ENCODE data around the gene PPTC7.

The PPTC7 gene

GRCh38 chr12:110537605-110538409 lies 45.3 kb downstream of the PPTC7 start:
- Histone ChIP-seq H3K4me3 (ENCODE audit: low read length) (no peak overlapping the region), H4K20me1 (ENCODE audit: insufficient read depth, low read length) (peaks cover 57% of the 10 kb centered on the region), H2AFZ (ENCODE audit: low read depth, low read length) (no peak overlapping the region), H3K36me3 (replicated peaks; ENCODE audit: low read depth, low read length) (peaks cover 73% of the 10 kb centered on the region), H3K4me1 (ENCODE audit: low read length) (peaks cover 17% of the 10 kb centered on the region), H3K9me3 (ENCODE audit: insufficient read depth, low read length) (no peaks in the 10 kb centered on the region), H3K4me2 (ENCODE audit: low read length) (no peak overlapping the region), H3K9ac (ENCODE audit: low read length) (no peak overlapping the region), H3K27ac (ENCODE audit: low read length) (no peak overlapping the region), H3K79me2 (ENCODE audit: low read length) (peaks cover 20% of the 10 kb centered on the region), H3K27me3 (ENCODE audit: low read depth, low read length) (no peaks in the 10 kb centered on the region)
- TF ChIP-seq EZH2phosphoT487 (IDR thresholded peaks at IDR 0.05; ENCODE audit: low read depth): no peak
- TF ChIP-seq CTCF (IDR thresholded peaks at IDR 0.05; ENCODE audit: low read depth, low read length): no peak

GRCh38 chr12:110536834-110537604 lies 46.1 kb downstream of the PPTC7 start:
- Histone ChIP-seq H3K4me2 (ENCODE audit: low read length) (no peak overlapping the region), H3K9me3 (ENCODE audit: insufficient read depth, low read length) (no peaks in the 10 kb centered on the region), H3K4me1 (ENCODE audit: low read length) (peaks cover 22% of the 10 kb centered on the region), H3K27ac (ENCODE audit: low read length) (no peak overlapping the region), H2AFZ (ENCODE audit: low read depth, low read length) (no peak overlapping the region), H3K9ac (ENCODE audit: low read length) (no peak overlapping the region), H3K36me3 (replicated peaks; ENCODE audit: low read depth, low read length) (peaks cover 69% of the 10 kb centered on the region), H3K4me3 (ENCODE audit: low read length) (no peak overlapping the region), H4K20me1 (ENCODE audit: insufficient read depth, low read length) (peaks cover 63% of the 10 kb centered on the region), H3K27me3 (ENCODE audit: low read depth, low read length) (no peaks in the 10 kb centered on the region), H3K79me2 (ENCODE audit: low read length) (peaks cover 21% of the 10 kb centered on the region)
- no peak for TF ChIP-seq CTCF (IDR thresholded peaks at IDR 0.05; ENCODE audit: low read depth, low read length)
- TF ChIP-seq EZH2phosphoT487 (IDR thresholded peaks at IDR 0.05; ENCODE audit: low read depth): no peak

- no peak overlapping the region for H3K9ac ChIP-seq (ENCODE audit: low read length)
- H3K27ac ChIP-seq (ENCODE audit: low read length): no peak overlapping the region
- TF ChIP-seq CTCF (IDR thresholded peaks at IDR 0.05; ENCODE audit: low read depth, low read length) (no peak), EZH2phosphoT487 (IDR thresholded peaks at IDR 0.05; ENCODE audit: low read depth) (no peak)
- H3K9me3 ChIP-seq (ENCODE audit: insufficient read depth, low read length): no peaks in the 10 kb centered on the region
- no peak overlapping the region for H3K4me2 ChIP-seq (ENCODE audit: low read length)
- peaks cover 73% of the 10 kb centered on the region for H3K36me3 ChIP-seq (replicated peaks; ENCODE audit: low read depth, low read length)
- no peaks in the 10 kb centered on the region for H3K27me3 ChIP-seq (ENCODE audit: low read depth, low read length)
- H3K4me1 ChIP-seq (ENCODE audit: low read length): peaks cover 33% of the 10 kb centered on the region
- H4K20me1 ChIP-seq (ENCODE audit: insufficient read depth, low read length): peaks cover 75% of the 10 kb centered on the region
- no peak overlapping the region for H3K4me3 ChIP-seq (ENCODE audit: low read length)
- peaks cover 20% of the 10 kb centered on the region for H3K79me2 ChIP-seq (ENCODE audit: low read length)
- H2AFZ ChIP-seq (ENCODE audit: low read depth, low read length): no peak overlapping the region
Measured at GRCh38 chr12:110534811-110535210, 48.3 kb downstream of the PPTC7 start.

GRCh38 chr12:110533607-110534006 lies 49.5 kb downstream of the PPTC7 start:
- Histone ChIP-seq H3K36me3 (replicated peaks; ENCODE audit: low read depth, low read length) (peaks cover 65% of the 10 kb centered on the region), H3K9me3 (ENCODE audit: insufficient read depth, low read length) (no peaks in the 10 kb centered on the region), H3K27ac (ENCODE audit: low read length) (no peak overlapping the region), H3K4me2 (ENCODE audit: low read length) (no peak overlapping the region), H3K79me2 (ENCODE audit: low read length) (peaks cover 16% of the 10 kb centered on the region), H4K20me1 (ENCODE audit: insufficient read depth, low read length) (peaks cover 63% of the 10 kb centered on the region), H3K9ac (ENCODE audit: low read length) (no peak overlapping the region), H3K4me3 (ENCODE audit: low read length) (no peak overlapping the region), H2AFZ (ENCODE audit: low read depth, low read length) (no peak overlapping the region), H3K27me3 (ENCODE audit: low read depth, low read length) (no peaks in the 10 kb centered on the region), H3K4me1 (ENCODE audit: low read length) (peaks cover 32% of the 10 kb centered on the region)
- TF ChIP-seq CTCF (IDR thresholded peaks at IDR 0.05; ENCODE audit: low read depth, low read length) (no peak), EZH2phosphoT487 (IDR thresholded peaks at IDR 0.05; ENCODE audit: low read depth) (no peak)
